ENCODE measurements around the gene MME.
"Not testable (repeated sequence)": the region's sequence is repeated elsewhere in the genome, so short reads cannot be mapped to it uniquely, and the experiment has no call there.

Gene MME

GRCh38 chr3:155211940-155212339 lies 131.8 kb downstream of the MME start:
- H3K4me1 ChIP-seq (ENCODE audit: control insufficient read depth, insufficient read depth, low read length, poor library complexity, severe bottlenecking) = no peaks in the 10 kb centered on the region
- no peak overlapping the region for H3K4me3 ChIP-seq (ENCODE audit: extremely low read depth, insufficient read depth, low read length, poor library complexity, severe bottlenecking)
- H3K36me3 ChIP-seq (ENCODE audit: control insufficient read depth, insufficient read depth, low read length) = no peaks in the 10 kb centered on the region
- H3K9me3 ChIP-seq (ENCODE audit: control insufficient read depth, low read length) = no peaks in the 10 kb centered on the region
- no peak overlapping the region for H3K27ac ChIP-seq (ENCODE audit: low read depth, low read length, severe bottlenecking)

DNA sequence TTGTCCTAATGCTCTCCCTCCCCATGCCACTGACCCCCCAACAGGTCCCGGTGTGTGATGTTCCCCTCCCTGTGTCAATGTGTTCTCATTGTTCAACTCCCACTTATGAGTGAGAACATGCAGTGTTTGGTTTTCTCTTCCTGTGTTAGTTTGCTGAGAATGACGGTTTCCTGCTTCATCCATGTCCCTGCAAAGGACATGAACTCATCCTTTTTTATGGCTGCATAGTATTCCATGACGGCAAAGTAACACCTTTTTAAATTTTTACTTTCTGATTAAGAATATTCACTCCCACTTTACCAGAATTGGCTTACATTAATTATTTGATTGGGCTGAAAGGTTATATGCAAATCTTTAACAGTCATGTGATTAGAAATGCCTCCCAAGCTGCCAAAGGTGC lies 135.9 kb downstream of the MME start:
- H3K36me3 ChIP-seq (ENCODE audit: control insufficient read depth, insufficient read depth, low read length); H3K4me1 ChIP-seq (ENCODE audit: control insufficient read depth, insufficient read depth, low read length, poor library complexity, severe bottlenecking); H3K9me3 ChIP-seq (ENCODE audit: control insufficient read depth, low read length); H3K4me3 ChIP-seq (ENCODE audit: extremely low read depth, insufficient read depth, low read length, poor library complexity, severe bottlenecking); H3K27ac ChIP-seq (ENCODE audit: low read depth, low read length, severe bottlenecking): not testable (repeated sequence)
- WGBS, 2 experiments (ENCODE audit: insufficient coverage in 2 of 2) = 90 to 92% methylated on average over 2 of the region's 3 CpGs

DNA sequence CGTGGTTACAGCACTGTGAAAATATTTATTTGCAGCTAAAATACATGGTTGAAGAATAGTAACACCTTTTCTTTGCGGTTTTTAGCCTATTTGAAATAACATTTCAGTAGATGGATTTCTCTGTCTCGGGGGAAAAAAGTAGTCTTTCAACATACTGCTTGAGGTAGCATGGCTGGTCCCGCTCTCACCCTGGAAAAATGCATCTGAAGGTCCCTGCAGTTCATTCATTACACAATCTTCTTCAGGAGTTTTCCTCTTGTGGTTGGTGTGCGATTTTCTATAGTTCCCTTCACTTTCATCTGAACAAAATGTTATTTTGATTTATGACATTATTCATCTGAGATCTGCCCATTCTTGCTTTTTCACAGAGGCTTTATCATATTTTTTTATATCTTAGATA lies 137.5 kb downstream of the MME start:
- Histone ChIP-seq H3K36me3 (ENCODE audit: control insufficient read depth, insufficient read depth, low read length) (no peaks in the 10 kb centered on the region), H3K9me3 (ENCODE audit: control insufficient read depth, low read length) (no peaks in the 10 kb centered on the region), H3K4me1 (ENCODE audit: control insufficient read depth, insufficient read depth, low read length, poor library complexity, severe bottlenecking) (no peaks in the 10 kb centered on the region), H3K4me3 (ENCODE audit: extremely low read depth, insufficient read depth, low read length, poor library complexity, severe bottlenecking) (no peak overlapping the region), H3K27ac (ENCODE audit: low read depth, low read length, severe bottlenecking) (no peak overlapping the region)
- 97% methylated on average over 3 of the region's 5 CpGs; no CpG with 5 or more reads in 1 of the 2 experiments for WGBS, 2 experiments (ENCODE audit: insufficient coverage in 2 of 2)

GRCh38 chr3:155218462-155218861 lies 138.3 kb downstream of the MME start:
- Histone ChIP-seq H3K4me1 (ENCODE audit: control insufficient read depth, insufficient read depth, low read length, poor library complexity, severe bottlenecking) (no peaks in the 10 kb centered on the region), H3K9me3 (ENCODE audit: control insufficient read depth, low read length) (no peaks in the 10 kb centered on the region), H3K27ac (ENCODE audit: low read depth, low read length, severe bottlenecking) (no peak overlapping the region), H3K36me3 (ENCODE audit: control insufficient read depth, insufficient read depth, low read length) (no peaks in the 10 kb centered on the region), H3K4me3 (ENCODE audit: extremely low read depth, insufficient read depth, low read length, poor library complexity, severe bottlenecking) (no peak overlapping the region)
- 94 to 95% methylated on average over 5 to 6 of the region's 7 CpGs for WGBS, 2 experiments (ENCODE audit: insufficient coverage in 2 of 2)

- Histone ChIP-seq H3K27ac (ENCODE audit: low read depth, low read length, severe bottlenecking) (no peak overlapping the region), H3K4me3 (ENCODE audit: extremely low read depth, insufficient read depth, low read length, poor library complexity, severe bottlenecking) (no peak overlapping the region), H3K36me3 (ENCODE audit: control insufficient read depth, insufficient read depth, low read length) (no peaks in the 10 kb centered on the region), H3K9me3 (ENCODE audit: control insufficient read depth, low read length) (no peaks in the 10 kb centered on the region), H3K4me1 (ENCODE audit: control insufficient read depth, insufficient read depth, low read length, poor library complexity, severe bottlenecking) (no peaks in the 10 kb centered on the region)
- WGBS, 2 experiments (ENCODE audit: insufficient coverage in 2 of 2) = no CpG with 5 or more reads among the region's 1 CpG
Measured at GRCh38 chr3:155219106-155219505, 139.0 kb downstream of the MME start.

GRCh38 chr3:155225417-155225816 lies 145.3 kb downstream of the MME start:
- 91 to 94% methylated on average over 5 of the region's 5 CpGs for WGBS, 2 experiments (ENCODE audit: insufficient coverage in 2 of 2)
- Histone ChIP-seq H3K4me1 (ENCODE audit: control insufficient read depth, insufficient read depth, low read length, poor library complexity, severe bottlenecking) (no peaks in the 10 kb centered on the region), H3K4me3 (ENCODE audit: extremely low read depth, insufficient read depth, low read length, poor library complexity, severe bottlenecking) (no peak overlapping the region), H3K27ac (ENCODE audit: low read depth, low read length, severe bottlenecking) (no peak overlapping the region), H3K36me3 (ENCODE audit: control insufficient read depth, insufficient read depth, low read length) (no peaks in the 10 kb centered on the region), H3K9me3 (ENCODE audit: control insufficient read depth, low read length) (no peaks in the 10 kb centered on the region)

GRCh38 chr3:155227141-155227540 lies 147.0 kb downstream of the MME start:
- no peaks in the 10 kb centered on the region for H3K36me3 ChIP-seq (ENCODE audit: control insufficient read depth, insufficient read depth, low read length)
- H3K9me3 ChIP-seq (ENCODE audit: control insufficient read depth, low read length) = no peaks in the 10 kb centered on the region
- WGBS, 2 experiments (ENCODE audit: insufficient coverage in 2 of 2) = 74 to 100% methylated on average over 1 to 2 of the region's 3 CpGs
- no peak overlapping the region for H3K27ac ChIP-seq (ENCODE audit: low read depth, low read length, severe bottlenecking)
- no peak overlapping the region for H3K4me3 ChIP-seq (ENCODE audit: extremely low read depth, insufficient read depth, low read length, poor library complexity, severe bottlenecking)
- no peaks in the 10 kb centered on the region for H3K4me1 ChIP-seq (ENCODE audit: control insufficient read depth, insufficient read depth, low read length, poor library complexity, severe bottlenecking)

DNA sequence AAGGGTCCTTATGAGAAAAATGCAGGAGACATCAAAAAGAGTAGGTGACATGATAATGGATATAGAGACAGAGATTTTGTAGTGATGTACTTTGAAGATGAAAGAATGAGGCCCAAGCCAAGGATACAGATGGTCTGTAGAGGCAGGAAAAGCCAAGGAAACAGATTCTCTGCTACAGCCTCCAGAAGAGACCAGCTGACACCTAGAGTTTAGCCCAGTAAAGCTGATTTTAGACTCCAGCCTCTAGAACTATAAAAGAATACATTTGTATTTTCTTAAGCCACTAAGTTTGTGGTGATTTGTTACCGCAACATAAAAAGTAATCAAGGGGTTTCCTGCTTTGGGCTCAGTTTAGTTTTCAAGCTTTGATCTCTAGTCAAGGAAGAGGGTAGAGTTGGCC lies 148.6 kb downstream of the MME start:
- Histone ChIP-seq H3K4me1 (ENCODE audit: control insufficient read depth, insufficient read depth, low read length, poor library complexity, severe bottlenecking) (no peaks in the 10 kb centered on the region), H3K27ac (ENCODE audit: low read depth, low read length, severe bottlenecking) (no peak overlapping the region), H3K4me3 (ENCODE audit: extremely low read depth, insufficient read depth, low read length, poor library complexity, severe bottlenecking) (no peak overlapping the region), H3K9me3 (ENCODE audit: control insufficient read depth, low read length) (no peaks in the 10 kb centered on the region), H3K36me3 (ENCODE audit: control insufficient read depth, insufficient read depth, low read length) (no peaks in the 10 kb centered on the region)
- 80% methylated on average over 1 of the region's 1 CpG; no CpG with 5 or more reads in 1 of the 2 experiments for WGBS, 2 experiments (ENCODE audit: insufficient coverage in 2 of 2)

GRCh38 chr3:155229086-155229485 lies 149.0 kb downstream of the MME start:
- H3K9me3 ChIP-seq (ENCODE audit: control insufficient read depth, low read length) = no peaks in the 10 kb centered on the region
- no peak overlapping the region for H3K4me3 ChIP-seq (ENCODE audit: extremely low read depth, insufficient read depth, low read length, poor library complexity, severe bottlenecking)
- no peaks in the 10 kb centered on the region for H3K36me3 ChIP-seq (ENCODE audit: control insufficient read depth, insufficient read depth, low read length)
- no peaks in the 10 kb centered on the region for H3K4me1 ChIP-seq (ENCODE audit: control insufficient read depth, insufficient read depth, low read length, poor library complexity, severe bottlenecking)
- no peak overlapping the region for H3K27ac ChIP-seq (ENCODE audit: low read depth, low read length, severe bottlenecking)
- WGBS, 2 experiments (ENCODE audit: insufficient coverage in 2 of 2) = no CpG with 5 or more reads among the region's 1 CpG

DNA sequence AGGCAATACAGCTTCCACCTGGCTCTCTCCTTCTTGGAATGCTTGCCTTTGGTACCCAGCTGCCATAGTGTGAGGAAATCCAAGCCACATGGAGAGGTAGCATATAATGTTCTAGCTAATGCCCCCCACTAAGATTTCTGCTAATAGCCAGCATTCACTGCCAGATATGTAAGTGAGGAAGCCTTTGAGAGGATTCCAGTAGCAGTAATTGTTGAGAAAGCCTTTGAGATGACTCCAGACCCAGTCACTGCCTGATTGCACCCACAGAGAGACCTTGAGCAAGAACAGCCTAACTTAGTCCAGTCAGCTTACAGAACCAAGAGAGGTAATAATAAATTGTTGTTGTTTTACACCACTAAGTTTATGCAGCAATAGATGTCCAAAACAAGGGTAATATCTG lies 150.3 kb downstream of the MME start:
- no peaks in the 10 kb centered on the region for H3K4me1 ChIP-seq (ENCODE audit: control insufficient read depth, insufficient read depth, low read length, poor library complexity, severe bottlenecking)
- H3K27ac ChIP-seq (ENCODE audit: low read depth, low read length, severe bottlenecking) = no peak overlapping the region
- H3K4me3 ChIP-seq (ENCODE audit: extremely low read depth, insufficient read depth, low read length, poor library complexity, severe bottlenecking) = no peak overlapping the region
- H3K36me3 ChIP-seq (ENCODE audit: control insufficient read depth, insufficient read depth, low read length) = no peaks in the 10 kb centered on the region
- H3K9me3 ChIP-seq (ENCODE audit: control insufficient read depth, low read length) = no peaks in the 10 kb centered on the region

DNA sequence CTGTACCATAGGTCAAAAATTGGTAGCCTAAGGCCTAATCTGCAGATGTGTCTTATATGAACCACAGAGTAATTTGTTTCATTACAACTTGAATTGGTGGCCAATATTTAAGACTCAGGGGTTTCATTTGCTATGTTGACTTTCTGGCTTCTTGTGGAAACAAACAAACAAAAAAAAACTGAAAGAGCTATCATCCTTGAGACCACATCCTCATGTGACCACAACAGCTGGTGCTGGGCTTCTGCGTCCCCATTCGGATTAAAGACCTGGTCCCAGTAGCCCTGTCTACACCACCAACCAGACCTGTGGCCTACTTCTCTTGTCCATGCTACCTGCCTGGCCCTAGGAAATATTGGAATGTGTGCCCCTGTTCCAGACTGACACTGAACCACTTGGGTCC lies 151.7 kb downstream of the MME start:
- Histone ChIP-seq H3K27ac (ENCODE audit: low read depth, low read length, severe bottlenecking) (no peak overlapping the region), H3K4me1 (ENCODE audit: control insufficient read depth, insufficient read depth, low read length, poor library complexity, severe bottlenecking) (no peaks in the 10 kb centered on the region), H3K9me3 (ENCODE audit: control insufficient read depth, low read length) (no peaks in the 10 kb centered on the region), H3K36me3 (ENCODE audit: control insufficient read depth, insufficient read depth, low read length) (no peaks in the 10 kb centered on the region), H3K4me3 (ENCODE audit: extremely low read depth, insufficient read depth, low read length, poor library complexity, severe bottlenecking) (no peak overlapping the region)
- WGBS, 2 experiments (ENCODE audit: insufficient coverage in 2 of 2) = 95 to 100% methylated on average over 2 of the region's 2 CpGs

DNA sequence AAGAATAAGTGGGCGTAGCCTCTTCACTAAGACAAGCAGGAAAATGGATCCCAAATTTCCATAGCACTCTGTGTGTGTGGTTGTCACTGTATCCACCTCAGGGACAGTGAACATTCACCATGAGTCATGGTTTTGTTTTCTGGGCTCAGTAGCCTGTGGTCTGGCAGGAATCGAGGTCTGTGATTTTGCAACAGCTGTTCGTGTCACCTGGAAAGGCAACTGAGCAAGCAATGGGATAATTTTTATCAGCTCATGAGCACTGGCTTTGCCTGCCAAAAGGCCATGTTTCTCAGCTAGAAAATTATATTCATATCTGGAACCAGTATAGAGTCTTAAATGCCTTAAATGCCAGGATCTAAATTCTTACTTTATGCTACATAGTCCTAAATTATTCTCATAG lies 152.5 kb downstream of the MME start:
- no peaks in the 10 kb centered on the region for H3K36me3 ChIP-seq (ENCODE audit: control insufficient read depth, insufficient read depth, low read length)
- H3K27ac ChIP-seq (ENCODE audit: low read depth, low read length, severe bottlenecking) = no peak overlapping the region
- WGBS, 2 experiments (ENCODE audit: insufficient coverage in 2 of 2) = 85 to 89% methylated on average over 3 of the region's 3 CpGs
- H3K9me3 ChIP-seq (ENCODE audit: control insufficient read depth, low read length) = no peaks in the 10 kb centered on the region
- H3K4me1 ChIP-seq (ENCODE audit: control insufficient read depth, insufficient read depth, low read length, poor library complexity, severe bottlenecking) = no peaks in the 10 kb centered on the region
- no peak overlapping the region for H3K4me3 ChIP-seq (ENCODE audit: extremely low read depth, insufficient read depth, low read length, poor library complexity, severe bottlenecking)

All from mesodermal cell (in vitro differentiated cells).